HepG2 (cell line): ENCODE data around the gene AFDN. TPM values are rescaled to one million over a fixed set of nuclear protein-coding genes. Genes with fewer than 3 reads are reported as not detected.
A peak's percentile ranks its signal among the peaks of the same experiment; 100 is the strongest.

Experiments
- AKAP8 ChIP-seq: sonication (generic); formaldehyde crosslinking; IDR thresholded peaks from 2 replicates; pipeline ENCODE4 v1.5.1; 2020; ENCODE audit warnings: mild to moderate bottlenecking, missing genetic modification reagents
- ARID4A ChIP-seq: sonication (generic); formaldehyde crosslinking; IDR thresholded peaks from 2 replicates; pipeline ENCODE4 v1.5.0; 2020; ENCODE audit warnings: mild to moderate bottlenecking, missing genetic modification reagents, borderline replicate concordance
- GMEB1 ChIP-seq: sonication (generic); formaldehyde crosslinking; IDR thresholded peaks from 2 replicates; pipeline ENCODE4 v1.5.1; 2020; ENCODE audit warnings: missing genetic modification reagents, mild to moderate bottlenecking, borderline replicate concordance
- ISL2 ChIP-seq: sonication (generic); formaldehyde crosslinking; IDR thresholded peaks from 2 replicates; pipeline ENCODE4 v1.5.0; 2020; ENCODE audit warnings: missing genetic modification reagents
- MXI1 ChIP-seq: IDR thresholded peaks from 3 replicates; pipeline ENCODE4 v1.6.1; 2012; ENCODE audit warnings: low read depth, low read length, inconsistent platforms, borderline replicate concordance
- NR2F6 ChIP-seq, 2 experiments: IDR thresholded peaks; 2 replicates each; pipeline ENCODE4 v1.6.1; 2016; ENCODE audit warnings: antibody characterized with exemption in 1 of 2, mild to moderate bottlenecking in 1 of 2
- RFX1 ChIP-seq: fragments of 450-650 bp; IDR thresholded peaks from 2 replicates; pipeline ENCODE4 v1.6.1; 2017
- ZBTB2 ChIP-seq: sonication (generic); formaldehyde crosslinking; IDR thresholded peaks from 2 replicates; pipeline ENCODE4 v1.8.0; 2022; ENCODE audit warnings: low read depth, missing genetic modification reagents
- ZNF747 ChIP-seq: sonication (generic); formaldehyde crosslinking; IDR thresholded peaks from 2 replicates; pipeline ENCODE4 v1.8.1; 2023; ENCODE audit warnings: missing genetic modification reagents, mild to moderate bottlenecking, borderline replicate concordance
- ZNF781 ChIP-seq: sonication (generic); formaldehyde crosslinking; IDR thresholded peaks from 2 replicates; pipeline ENCODE4 v1.5.1; 2020; ENCODE audit warnings: borderline replicate concordance, mild to moderate bottlenecking, missing genetic modification reagents; ENCODE audit errors: not compliant biosample characterization
- polyA plus RNA-seq, 8 experiments: library from polyadenylated mRNA; depleted of rRNA in 3 of 8; stranded (reverse) in 7 of 8; unstranded in 1 of 8; fragments of >200 nt; fragmentation: Illumina TruSeq in 4 of 8; extraction: Trizol in 4 of 8; gene quantifications; 2 replicates each; pipeline versions ENCODE4 v1.2.1 to v1.2.3, GENCODE V29; 2011 to 2016; ENCODE audit warnings: low read depth in 4 of 8, missing spikeins in 1 of 8, mixed read lengths in 1 of 8; ENCODE audit not compliant: insufficient read depth in 1 of 8
- total RNA-seq, 5 experiments: library from RNA; depleted of rRNA; stranded (reverse); fragments of >200 nt; fragmentation: Illumina TruSeq; extraction: Trizol; gene quantifications; 2 replicates each; pipeline ENCODE4 v1.2.3, GENCODE V29; 2016; ENCODE audit warnings: low read depth in 1 of 5
- TF ChIP-seq, protein P1 (sequence below): sonication (generic); formaldehyde crosslinking; IDR thresholded peaks from 2 replicates; pipeline ENCODE4 v1.5.1; 2020; ENCODE audit warnings: missing genetic modification reagents, mild to moderate bottlenecking, borderline replicate concordance
- TF ChIP-seq, protein P2 (sequence below): sonication (generic); formaldehyde crosslinking; IDR thresholded peaks from 2 replicates; pipeline ENCODE4 v1.9.0; 2021; ENCODE audit warnings: missing genetic modification reagents, borderline replicate concordance
- TF ChIP-seq, protein P3 (sequence below): sonication (generic); formaldehyde crosslinking; IDR thresholded peaks from 2 replicates; pipeline ENCODE4 v1.5.0; 2020; ENCODE audit warnings: mild to moderate bottlenecking, low read depth, missing genetic modification reagents, borderline replicate concordance
- TF ChIP-seq, protein P4 (sequence below): sonication (generic); formaldehyde crosslinking; IDR thresholded peaks from 2 replicates; pipeline ENCODE4 v1.4.0; 2020; ENCODE audit warnings: mild to moderate bottlenecking, low read depth, missing genetic modification reagents

The AFDN gene
- total and polyA plus RNA-seq, 2 of the 13 experiments (the other 11 are each of a cell fraction or from before 2014, with no cell fraction given): 136 to 151 TPM

GRCh38 chr6:167786853-167787675 lies 39.6 kb upstream of the AFDN start (continued):
- TF ChIP-seq AKAP8 (CRISPR knock-in tag): no peak
- TF ChIP-seq ARID4A (CRISPR knock-in tag): no peak; the same call in 1 of the 2 replicates
- peak; percentile 12; the same call in 1 of the 2 replicates for TF ChIP-seq NR2F6 (IDR thresholded peaks at IDR 0.05)
- TF ChIP-seq NR2F6 (CRISPR knock-in tag; IDR thresholded peaks at IDR 0.05): no peak
- TF ChIP-seq RFX1: no peak
- TF ChIP-seq, protein P1, sequence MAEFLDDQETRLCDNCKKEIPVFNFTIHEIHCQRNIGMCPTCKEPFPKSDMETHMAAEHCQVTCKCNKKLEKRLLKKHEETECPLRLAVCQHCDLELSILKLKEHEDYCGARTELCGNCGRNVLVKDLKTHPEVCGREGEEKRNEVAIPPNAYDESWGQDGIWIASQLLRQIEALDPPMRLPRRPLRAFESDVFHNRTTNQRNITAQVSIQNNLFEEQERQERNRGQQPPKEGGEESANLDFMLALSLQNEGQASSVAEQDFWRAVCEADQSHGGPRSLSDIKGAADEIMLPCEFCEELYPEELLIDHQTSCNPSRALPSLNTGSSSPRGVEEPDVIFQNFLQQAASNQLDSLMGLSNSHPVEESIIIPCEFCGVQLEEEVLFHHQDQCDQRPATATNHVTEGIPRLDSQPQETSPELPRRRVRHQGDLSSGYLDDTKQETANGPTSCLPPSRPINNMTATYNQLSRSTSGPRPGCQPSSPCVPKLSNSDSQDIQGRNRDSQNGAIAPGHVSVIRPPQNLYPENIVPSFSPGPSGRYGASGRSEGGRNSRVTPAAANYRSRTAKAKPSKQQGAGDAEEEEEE (CRISPR knock-in tag): no peak
- TF ChIP-seq ISL2 (CRISPR knock-in tag): no peak
- TF ChIP-seq GMEB1 (CRISPR knock-in tag): no peak
- no peak for TF ChIP-seq ZBTB2
- TF ChIP-seq, protein P2, sequence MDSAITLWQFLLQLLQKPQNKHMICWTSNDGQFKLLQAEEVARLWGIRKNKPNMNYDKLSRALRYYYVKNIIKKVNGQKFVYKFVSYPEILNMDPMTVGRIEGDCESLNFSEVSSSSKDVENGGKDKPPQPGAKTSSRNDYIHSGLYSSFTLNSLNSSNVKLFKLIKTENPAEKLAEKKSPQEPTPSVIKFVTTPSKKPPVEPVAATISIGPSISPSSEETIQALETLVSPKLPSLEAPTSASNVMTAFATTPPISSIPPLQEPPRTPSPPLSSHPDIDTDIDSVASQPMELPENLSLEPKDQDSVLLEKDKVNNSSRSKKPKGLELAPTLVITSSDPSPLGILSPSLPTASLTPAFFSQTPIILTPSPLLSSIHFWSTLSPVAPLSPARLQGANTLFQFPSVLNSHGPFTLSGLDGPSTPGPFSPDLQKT (CRISPR knock-in tag): no peak
- TF ChIP-seq, protein P3, sequence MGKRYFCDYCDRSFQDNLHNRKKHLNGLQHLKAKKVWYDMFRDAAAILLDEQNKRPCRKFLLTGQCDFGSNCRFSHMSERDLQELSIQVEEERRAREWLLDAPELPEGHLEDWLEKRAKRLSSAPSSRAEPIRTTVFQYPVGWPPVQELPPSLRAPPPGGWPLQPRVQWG: no peak
- no peak for TF ChIP-seq MXI1
- no peak for TF ChIP-seq ZNF781 (CRISPR knock-in tag)
- TF ChIP-seq ZNF747 (CRISPR knock-in tag): no peak
- TF ChIP-seq, protein P4, sequence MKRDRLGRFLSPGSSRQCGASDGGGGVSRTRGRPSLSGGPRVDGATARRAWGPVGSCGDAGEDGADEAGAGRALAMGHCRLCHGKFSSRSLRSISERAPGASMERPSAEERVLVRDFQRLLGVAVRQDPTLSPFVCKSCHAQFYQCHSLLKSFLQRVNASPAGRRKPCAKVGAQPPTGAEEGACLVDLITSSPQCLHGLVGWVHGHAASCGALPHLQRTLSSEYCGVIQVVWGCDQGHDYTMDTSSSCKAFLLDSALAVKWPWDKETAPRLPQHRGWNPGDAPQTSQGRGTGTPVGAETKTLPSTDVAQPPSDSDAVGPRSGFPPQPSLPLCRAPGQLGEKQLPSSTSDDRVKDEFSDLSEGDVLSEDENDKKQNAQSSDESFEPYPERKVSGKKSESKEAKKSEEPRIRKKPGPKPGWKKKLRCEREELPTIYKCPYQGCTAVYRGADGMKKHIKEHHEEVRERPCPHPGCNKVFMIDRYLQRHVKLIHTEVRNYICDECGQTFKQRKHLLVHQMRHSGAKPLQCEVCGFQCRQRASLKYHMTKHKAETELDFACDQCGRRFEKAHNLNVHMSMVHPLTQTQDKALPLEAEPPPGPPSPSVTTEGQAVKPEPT (CRISPR knock-in tag): no peak
